Gastroesophageal sphincter (tissue), 3 donors: ENCODE results near the gene FBP2.

Experiments used
- CTCF ChIP-seq, 4 experiments: fragments of 200-600 bp in 2 of 4; fragments of 450-650 bp in 2 of 4; sonication (generic) in 1 of 4; IDR thresholded peaks; one replicate each; pipeline ENCODE4 v1.5.1; 2017 to 2019; ENCODE audit warnings: antibody characterized with exemption in 4 of 4, mild to moderate bottlenecking in 2 of 4, moderate library complexity in 2 of 4
- EP300 ChIP-seq: sonication (generic); formaldehyde crosslinking; IDR thresholded peaks from one replicate; pipeline ENCODE4 v1.6.1; 2017; ENCODE audit warnings: antibody characterized with exemption, mild to moderate bottlenecking
- POLR2A ChIP-seq, 2 donors: fragments of 450-650 bp; IDR thresholded peaks; one replicate each; pipeline ENCODE4 v1.6.1; 2017; ENCODE audit warnings: antibody characterized with exemption in 2 of 2, mild to moderate bottlenecking in 2 of 2, moderate library complexity in 1 of 2
- POLR2AphosphoS5 ChIP-seq: sonication (generic); formaldehyde crosslinking; IDR thresholded peaks from one replicate; pipeline ENCODE4 v1.6.1; 2017; ENCODE audit warnings: antibody characterized with exemption

GRCh38 chr9:94627287-94627686 lies 33.7 kb upstream of the FBP2 start:
- TF ChIP-seq CTCF (IDR thresholded peaks at IDR 0.05) = no peak
- no peak for TF ChIP-seq POLR2AphosphoS5
- no peak for TF ChIP-seq POLR2A (IDR thresholded peaks at IDR 0.05)
- TF ChIP-seq EP300 = no peak
